Measurements from ENCODE around the gene EIF2D. TPM values are rescaled to one million over a fixed set of nuclear protein-coding genes. Genes with fewer than 3 reads are reported as not detected.
A peak's percentile ranks its signal among the peaks of the same experiment; 100 is the strongest.

EIF2D gene
- total and polyA plus RNA-seq, 9 of the 15 experiments (the other 6 are each of a cell fraction or from before 2014, with no cell fraction given) = 81.1 to 138 (median 93.9) TPM

DNA sequence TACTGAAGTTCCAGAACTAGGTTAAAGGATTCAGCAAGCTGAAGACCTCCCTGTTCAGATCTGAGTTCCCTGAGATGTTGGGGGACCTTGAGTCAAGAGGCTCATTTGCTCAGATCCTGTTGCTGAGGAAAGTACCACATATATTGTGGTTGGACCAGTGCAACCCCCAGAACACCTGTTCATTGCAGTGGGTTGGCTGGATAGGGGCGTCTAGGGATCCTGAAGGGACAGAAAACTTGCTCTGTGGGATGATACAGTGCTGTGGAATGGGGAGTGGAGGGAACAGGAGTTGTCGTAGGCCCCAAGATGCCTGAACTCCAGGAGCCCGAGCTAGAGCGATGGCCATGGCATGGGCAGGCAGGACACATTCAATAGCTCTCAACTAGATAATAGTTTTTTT lies 47.9 kb upstream of the EIF2D start:
- no peak overlapping the region for H3K4me2 ChIP-seq (ENCODE audit: insufficient read depth, low read length)
- H3K79me2 ChIP-seq (ENCODE audit: control insufficient read depth, insufficient read depth, low read length) = no peaks in the 10 kb centered on the region
- in situ Hi-C loops (cut with MboI) = no loop called here
- BruUV-seq (replicated peaks) = no TSS peak
- no peak overlapping the region for H3K4me3 ChIP-seq
- peak in 3 of 4 experiments; percentile 37 to 57 (median 49) for DNase-seq (ENCODE audit: extremely low read depth in 1 of 4, low spot score in 3 of 4)
- CTCF ChIA-PET (ENCODE audit: low intra/inter-chr PET ratio) = interaction anchor here (0.6 kb wide), 1 partner anchor 48 kb away, joined by 3 read pairs; no protein-coding TSS in a partner anchor
- H3K4me1 ChIP-seq (replicated peaks in 1 of 2; ENCODE audit: control insufficient read depth in 2 of 2, insufficient read depth in 2 of 2, low read length in 2 of 2) = peaks cover 37 to 57% of the 10 kb centered on the region in 2 experiments
- POLR2A ChIA-PET = interaction anchor here (0.7 to 4.5 kb wide), 9 partner anchors 10 to 57 kb away, joined by 3 to 22 read pairs (median 4); partner anchors contain the start of genes DYRK3 and EIF2D
- no peaks in the 10 kb centered on the region; the same call in 2 of the 3 replicates for H3K36me3 ChIP-seq (ENCODE audit: control insufficient read depth, insufficient read depth, low read length)
- no peak for ATAC-seq
- H3K9me1 ChIP-seq (ENCODE audit: control insufficient read depth, insufficient read depth, low read length) = no peaks in the 10 kb centered on the region
- peak overlapping the region in 1 of 2 experiments; percentile 87; a peak in 1 of 4 replicates for H3K9ac ChIP-seq (ENCODE audit: insufficient read depth in 1 of 2, low read depth in 2 of 2, low read length in 2 of 2)
- no peaks in the 10 kb centered on the region for H3K27me3 ChIP-seq (ENCODE audit: control insufficient read depth in 2 of 2, insufficient read depth in 2 of 2, low read length in 2 of 2)
- no peaks in the 10 kb centered on the region for H4K20me1 ChIP-seq (replicated peaks; ENCODE audit: control insufficient read depth, insufficient read depth, low read length)
- intact Hi-C loops (cut with micrococcal nuclease) = loop anchor here (5.0 kb wide), 1 partner anchor 168 kb away; no protein-coding TSS in a partner anchor
- no peak for FAIRE-seq
- H3K27ac ChIP-seq (ENCODE audit: extremely low read depth, low read depth, low read length) = peak overlapping the region; percentile 65; the same call in 2 of the 3 replicates
- no peaks in the 10 kb centered on the region for H3K9me3 ChIP-seq (replicated peaks; ENCODE audit: control insufficient read depth, insufficient read depth, low read depth, low read length)
- peak overlapping the region; percentile 87 for H2AFZ ChIP-seq (ENCODE audit: low read depth, low read length)
- 74% methylated on average over 4 of the region's 4 CpGs for WGBS (ENCODE audit: insufficient coverage, low coverage, missing lambda C conversion rate)
- no peak for TF ChIP-seq NFE2L1 (tag; IDR thresholded peaks at IDR 0.05; ENCODE audit: borderline replicate concordance, low read depth)
- no peak for TF ChIP-seq RNF2 (IDR thresholded peaks at IDR 0.05)
- no peak for TF ChIP-seq FOXK1 (CRISPR knock-in tag; IDR thresholded peaks at IDR 0.05; ENCODE audit: borderline replicate concordance)
- no peak for TF ChIP-seq HNRNPUL1 (IDR thresholded peaks at IDR 0.05; ENCODE audit: low read length)
- TF ChIP-seq, protein P1, sequence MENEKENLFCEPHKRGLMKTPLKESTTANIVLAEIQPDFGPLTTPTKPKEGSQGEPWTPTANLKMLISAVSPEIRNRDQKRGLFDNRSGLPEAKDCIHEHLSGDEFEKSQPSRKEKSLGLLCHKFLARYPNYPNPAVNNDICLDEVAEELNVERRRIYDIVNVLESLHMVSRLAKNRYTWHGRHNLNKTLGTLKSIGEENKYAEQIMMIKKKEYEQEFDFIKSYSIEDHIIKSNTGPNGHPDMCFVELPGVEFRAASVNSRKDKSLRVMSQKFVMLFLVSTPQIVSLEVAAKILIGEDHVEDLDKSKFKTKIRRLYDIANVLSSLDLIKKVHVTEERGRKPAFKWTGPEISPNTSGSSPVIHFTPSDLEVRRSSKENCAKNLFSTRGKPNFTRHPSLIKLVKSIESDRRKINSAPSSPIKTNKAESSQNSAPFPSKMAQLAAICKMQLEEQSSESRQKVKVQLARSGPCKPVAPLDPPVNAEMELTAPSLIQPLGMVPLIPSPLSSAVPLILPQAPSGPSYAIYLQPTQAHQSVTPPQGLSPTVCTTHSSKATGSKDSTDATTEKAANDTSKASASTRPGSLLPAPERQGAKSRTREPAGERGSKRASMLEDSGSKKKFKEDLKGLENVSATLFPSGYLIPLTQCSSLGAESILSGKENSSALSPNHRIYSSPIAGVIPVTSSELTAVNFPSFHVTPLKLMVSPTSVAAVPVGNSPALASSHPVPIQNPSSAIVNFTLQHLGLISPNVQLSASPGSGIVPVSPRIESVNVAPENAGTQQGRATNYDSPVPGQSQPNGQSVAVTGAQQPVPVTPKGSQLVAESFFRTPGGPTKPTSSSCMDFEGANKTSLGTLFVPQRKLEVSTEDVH (IDR thresholded peaks at IDR 0.05; ENCODE audit: low read depth, partially characterized antibody) = no peak
- TF ChIP-seq ZNF444 (CRISPR knock-in tag; IDR thresholded peaks at IDR 0.05) = no peak
- TF ChIP-seq ERF (CRISPR knock-in tag; IDR thresholded peaks at IDR 0.05) = no peak
- TF ChIP-seq ZFP1 (CRISPR knock-in tag; IDR thresholded peaks at IDR 0.05) = no peak
- TF ChIP-seq ZNF717 (CRISPR knock-in tag; IDR thresholded peaks at IDR 0.05) = no peak
- peak; percentile 3; the same call in 1 of the 2 replicates for TF ChIP-seq BCOR (IDR thresholded peaks at IDR 0.05)
- TF ChIP-seq ATF7 (IDR thresholded peaks at IDR 0.05) = 0 out of 2 replicates have a peak, but pooled peaks have one; percentile 2
- TF ChIP-seq CBX3 (IDR thresholded peaks at IDR 0.05; ENCODE audit: borderline replicate concordance in 1 of 2, low read length in 2 of 2) = no peak
- TF ChIP-seq DPF2 (IDR thresholded peaks at IDR 0.05) = 0 out of 2 replicates have a peak, but pooled peaks have one; percentile 7
- no peak for TF ChIP-seq KLF1 (tag; IDR thresholded peaks at IDR 0.05)
- TF ChIP-seq AFF4 (CRISPR knock-in tag; IDR thresholded peaks at IDR 0.05) = no peak
- TF ChIP-seq, protein P2, sequence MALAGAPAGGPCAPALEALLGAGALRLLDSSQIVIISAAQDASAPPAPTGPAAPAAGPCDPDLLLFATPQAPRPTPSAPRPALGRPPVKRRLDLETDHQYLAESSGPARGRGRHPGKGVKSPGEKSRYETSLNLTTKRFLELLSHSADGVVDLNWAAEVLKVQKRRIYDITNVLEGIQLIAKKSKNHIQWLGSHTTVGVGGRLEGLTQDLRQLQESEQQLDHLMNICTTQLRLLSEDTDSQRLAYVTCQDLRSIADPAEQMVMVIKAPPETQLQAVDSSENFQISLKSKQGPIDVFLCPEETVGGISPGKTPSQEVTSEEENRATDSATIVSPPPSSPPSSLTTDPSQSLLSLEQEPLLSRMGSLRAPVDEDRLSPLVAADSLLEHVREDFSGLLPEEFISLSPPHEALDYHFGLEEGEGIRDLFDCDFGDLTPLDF (CRISPR knock-in tag; IDR thresholded peaks at IDR 0.05) = no peak
